GM21786 (cell line): ENCODE data around the gene CLDN34.

Experiments
- ATAC-seq: cut with Tn5 transposase; IDR thresholded peaks from one replicate; pipeline ENCODE4 v1.9.1; 2021; ENCODE audit not compliant: unreplicated experiment

The CLDN34 gene

GRCh38 chrX:9966775-9967408 lies at the start of gene CLDN34:
Gene CLDN34, plus strand, starts transcription at chrX:9967358. Its CDS starts 0 bp downstream, at chrX:9967358.
- ATAC-seq, result no peak

DNA sequence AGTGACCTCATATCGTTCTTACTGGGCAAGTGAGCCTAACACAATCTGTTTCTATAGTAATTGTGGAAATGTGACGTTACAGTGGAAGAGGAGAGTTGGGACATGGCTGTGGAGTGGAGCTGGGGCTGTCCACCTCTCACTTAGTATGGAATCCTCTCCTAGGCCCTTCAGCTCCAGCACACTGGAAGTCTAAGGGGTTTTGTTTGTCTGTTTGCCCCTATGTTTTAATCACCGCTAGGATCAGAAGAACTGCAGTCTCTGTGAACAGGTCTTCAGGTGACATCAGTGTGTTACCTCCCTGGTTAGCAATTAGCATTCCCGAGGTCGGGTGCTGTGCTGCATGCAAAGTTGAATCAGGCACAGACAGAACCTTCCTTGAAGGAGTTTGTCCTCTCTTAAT lies 49.3 kb upstream of the CLDN34 start:
- ATAC-seq, result no peak

- ATAC-seq, result no peak
Measured at GRCh38 chrX:9919632-9920172, 47.5 kb upstream of the CLDN34 start.

GRCh38 chrX:9921407-9921806 lies 45.8 kb upstream of the CLDN34 start:
- no peak for ATAC-seq

GRCh38 chrX:9923357-9923756 lies 43.8 kb upstream of the CLDN34 start:
- ATAC-seq, result no peak

GRCh38 chrX:9926002-9926401 lies 41.2 kb upstream of the CLDN34 start:
- no peak for ATAC-seq

GRCh38 chrX:9927698-9928482 lies 39.3 kb upstream of the CLDN34 start:
- ATAC-seq, result no peak

DNA sequence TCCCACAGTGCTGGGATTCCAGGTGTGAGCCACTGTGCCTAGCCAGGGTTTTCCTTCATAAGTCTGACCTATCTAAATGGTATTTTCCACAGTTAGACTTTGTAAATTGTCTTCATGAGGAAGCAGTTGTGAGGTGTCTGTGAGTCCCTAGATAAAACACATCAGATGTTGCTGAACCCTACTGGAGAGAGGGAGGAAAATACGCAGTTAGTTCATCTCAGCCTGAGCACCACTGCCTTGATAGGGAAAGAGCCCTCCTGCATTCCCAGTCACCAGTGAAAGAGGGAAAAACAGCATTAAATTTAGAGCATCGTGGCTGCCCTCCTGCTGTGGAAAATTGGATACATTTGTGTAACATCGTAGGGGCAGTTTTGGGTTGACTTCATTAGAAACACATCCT lies 31.7 kb upstream of the CLDN34 start:
- no peak for ATAC-seq

DNA sequence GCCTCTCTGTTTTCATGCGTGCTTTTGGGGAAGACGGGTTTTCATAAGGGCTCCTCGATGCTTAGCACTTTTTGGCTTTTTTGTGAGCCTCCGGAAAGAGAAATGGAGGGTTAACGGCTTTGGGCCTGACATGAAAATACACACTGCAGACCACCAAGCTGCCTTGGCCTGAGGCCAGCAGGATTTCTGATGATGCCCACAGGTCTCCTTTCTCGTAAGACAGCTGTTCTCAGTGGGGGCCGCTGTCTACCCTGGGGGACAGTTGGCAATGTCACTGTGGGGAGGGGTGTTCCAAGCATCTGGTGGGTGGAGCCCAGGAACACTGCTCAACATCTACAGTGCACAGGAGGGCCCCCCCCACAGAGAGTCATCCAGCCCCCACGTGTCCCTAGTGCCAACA lies 29.4 kb upstream of the CLDN34 start:
- ATAC-seq, result no peak

GRCh38 chrX:9938516-9938915 lies 28.6 kb upstream of the CLDN34 start:
- no peak for ATAC-seq

GRCh38 chrX:9940421-9940820 lies 26.7 kb upstream of the CLDN34 start:
- ATAC-seq, result no peak

DNA sequence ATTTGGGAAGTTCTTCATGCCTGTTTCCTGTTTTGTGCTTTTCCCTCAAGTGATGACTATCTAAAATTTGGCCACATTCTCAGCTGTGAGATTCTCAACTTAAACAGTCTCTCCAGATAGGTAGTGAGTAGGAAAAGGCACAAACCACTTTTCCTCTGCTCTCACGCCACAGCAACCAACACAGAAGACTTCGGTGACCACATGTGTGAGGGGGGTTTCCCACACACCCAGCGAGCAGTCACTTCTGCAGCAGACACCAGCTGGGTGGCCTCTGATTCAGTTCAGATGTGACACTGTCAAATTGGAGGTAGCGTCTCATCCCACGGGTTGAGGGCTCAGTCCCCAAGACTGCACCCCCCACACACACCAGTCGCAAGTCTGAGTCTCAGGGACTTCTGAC lies 25.1 kb upstream of the CLDN34 start:
- peak; percentile 87 for ATAC-seq

- no peak for ATAC-seq
Measured at GRCh38 chrX:9943420-9943819, 23.7 kb upstream of the CLDN34 start.

DNA sequence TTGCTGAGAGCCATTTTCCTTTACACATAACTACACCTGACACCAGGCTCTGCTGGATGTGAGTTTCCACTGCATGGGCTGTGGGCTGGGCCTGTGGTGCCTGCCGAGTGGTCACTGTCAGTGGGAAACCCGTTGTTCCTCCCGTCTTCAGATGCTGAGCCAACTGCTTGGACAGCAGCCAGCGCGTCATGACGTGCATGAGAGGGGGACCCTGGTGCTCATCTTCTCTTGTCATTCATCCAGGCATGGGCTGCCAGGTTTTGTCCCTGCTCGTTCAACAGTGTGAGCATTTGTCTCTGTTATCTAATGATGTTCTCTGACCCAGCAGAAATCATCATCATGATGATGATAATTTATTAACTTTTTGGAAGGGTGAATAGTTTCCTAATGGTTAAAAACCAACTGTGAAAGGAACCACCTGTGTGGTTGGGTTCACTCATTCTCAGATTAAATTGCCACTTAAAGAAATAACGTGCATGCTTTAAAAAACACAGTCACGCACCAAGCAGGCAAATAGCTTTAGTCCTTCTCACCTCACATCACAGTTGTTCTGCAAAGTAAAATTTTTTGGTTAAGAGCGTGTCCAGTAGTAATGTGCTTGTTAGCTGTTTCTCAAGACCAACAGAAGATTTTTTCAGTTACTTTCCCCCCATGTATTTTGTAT lies 19.9 kb upstream of the CLDN34 start:
- ATAC-seq, result no peak

DNA sequence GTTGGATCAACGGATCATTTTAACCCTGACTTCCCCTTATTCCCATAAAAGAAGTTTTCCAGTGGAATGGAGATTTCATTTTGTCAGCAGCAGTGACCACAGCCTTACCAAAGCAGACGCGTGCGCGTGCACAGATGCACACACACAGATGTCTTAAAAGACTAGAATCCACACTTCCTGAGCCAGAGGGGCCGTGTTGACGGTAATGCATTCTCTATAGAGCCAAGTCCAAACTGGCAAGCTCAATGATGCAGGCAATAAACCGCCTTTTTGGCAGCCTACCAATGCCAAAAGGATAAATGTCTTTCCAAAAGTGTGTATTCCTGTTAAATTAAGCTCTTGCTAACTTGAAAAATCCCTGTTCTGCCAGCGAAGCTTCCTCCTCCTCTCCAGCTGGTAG lies 18.8 kb upstream of the CLDN34 start:
- no peak for ATAC-seq

- ATAC-seq, result no peak
Measured at GRCh38 chrX:9952300-9952699, 14.9 kb upstream of the CLDN34 start.

- ATAC-seq, result no peak
Measured at GRCh38 chrX:9953396-9953795, 13.8 kb upstream of the CLDN34 start.

- ATAC-seq, result no peak
Measured at GRCh38 chrX:9955506-9955905, 11.7 kb upstream of the CLDN34 start.

DNA sequence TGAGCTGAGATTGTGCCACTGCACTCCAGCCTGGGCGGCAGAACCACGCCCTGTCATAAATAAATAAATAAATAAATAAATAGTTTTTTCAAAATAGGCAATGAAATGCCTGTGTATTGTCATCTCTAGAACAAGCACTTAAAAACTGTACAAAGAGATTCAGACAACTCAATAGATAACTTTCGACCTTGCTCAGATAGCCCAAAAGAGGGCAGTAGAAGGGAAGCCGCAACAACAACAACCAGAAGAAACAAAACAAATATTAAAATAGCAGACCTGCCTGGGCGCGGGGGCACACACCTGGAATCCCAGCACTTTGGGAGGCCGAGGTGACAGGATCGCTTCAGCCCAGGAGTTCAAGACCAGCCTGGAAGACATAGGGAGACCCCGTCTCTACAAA lies 9.4 kb upstream of the CLDN34 start:
- ATAC-seq, result no peak

GRCh38 chrX:9958183-9958582 lies 9.0 kb upstream of the CLDN34 start:
- no peak for ATAC-seq

DNA sequence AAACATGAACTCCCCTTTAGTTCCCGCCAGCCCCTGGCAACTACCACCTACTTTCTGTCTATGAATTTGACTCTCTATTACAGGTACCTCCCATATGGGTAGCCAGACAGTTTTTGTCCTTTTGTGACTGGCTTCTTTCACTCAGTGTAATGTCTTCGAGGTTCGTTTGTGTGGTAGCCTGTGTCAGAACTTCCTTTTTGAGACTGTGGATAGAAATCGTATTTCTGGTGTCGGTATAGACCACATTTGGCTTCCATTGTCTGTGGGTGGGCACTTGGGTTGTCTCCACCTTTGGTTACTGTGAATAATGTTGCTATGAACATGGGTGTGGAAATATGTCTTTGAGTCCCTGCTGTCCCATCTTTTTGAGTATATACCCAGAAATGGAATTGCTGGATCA lies 5.4 kb upstream of the CLDN34 start:
- no peak for ATAC-seq

DNA sequence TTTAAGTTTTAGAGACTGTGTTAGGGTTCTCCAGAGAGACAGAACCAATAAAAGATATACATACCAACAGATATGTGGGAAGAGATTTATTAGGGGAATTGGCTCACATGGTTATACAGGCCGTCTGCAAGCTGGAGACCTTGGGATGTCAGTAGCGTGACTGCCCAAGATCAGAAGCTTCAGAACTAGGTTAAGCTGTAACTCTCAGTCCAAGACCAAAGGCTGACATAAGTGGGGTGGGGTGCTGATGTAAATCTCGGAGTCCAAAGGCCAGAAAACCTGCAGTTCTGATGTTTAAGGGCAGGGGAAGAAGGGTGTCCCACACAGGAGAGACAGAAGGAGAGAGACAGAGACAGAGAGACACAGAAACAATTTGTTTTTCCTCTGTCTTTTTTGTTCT lies 10.5 kb downstream of the CLDN34 start:
- ATAC-seq, result no peak
